Panc1 (cell line): ENCODE data around the gene PROSER3.

ENCODE experiments used
- POLR2AphosphoS5 ChIP-seq: IDR thresholded peaks from 2 replicates; pipeline ENCODE4 v1.6.1; 2012; ENCODE audit warnings: mild to moderate bottlenecking, low read depth, low read length, moderate library complexity
- SIN3A ChIP-seq: IDR thresholded peaks from 2 replicates; pipeline ENCODE4 v1.6.1; 2012; ENCODE audit warnings: low read depth, mild to moderate bottlenecking, low read length, moderate library complexity, borderline replicate concordance; ENCODE audit not compliant: insufficient read depth
- TF ChIP-seq, protein P1 (sequence below): fragments of 450-650 bp; IDR thresholded peaks from 2 replicates; pipeline ENCODE4 v1.5.1; 2017; ENCODE audit warnings: mild to moderate bottlenecking
- TF ChIP-seq, protein P2 (sequence below), 2 experiments: IDR thresholded peaks; 2 replicates each; pipeline ENCODE4 v1.6.1; 2011 to 2012; ENCODE audit warnings: low read depth in 2 of 2, control low read depth in 1 of 2, low read length in 1 of 2, mild to moderate bottlenecking in 1 of 2, moderate library complexity in 1 of 2; ENCODE audit not compliant: insufficient read depth in 1 of 2

- TF ChIP-seq, protein P1, sequence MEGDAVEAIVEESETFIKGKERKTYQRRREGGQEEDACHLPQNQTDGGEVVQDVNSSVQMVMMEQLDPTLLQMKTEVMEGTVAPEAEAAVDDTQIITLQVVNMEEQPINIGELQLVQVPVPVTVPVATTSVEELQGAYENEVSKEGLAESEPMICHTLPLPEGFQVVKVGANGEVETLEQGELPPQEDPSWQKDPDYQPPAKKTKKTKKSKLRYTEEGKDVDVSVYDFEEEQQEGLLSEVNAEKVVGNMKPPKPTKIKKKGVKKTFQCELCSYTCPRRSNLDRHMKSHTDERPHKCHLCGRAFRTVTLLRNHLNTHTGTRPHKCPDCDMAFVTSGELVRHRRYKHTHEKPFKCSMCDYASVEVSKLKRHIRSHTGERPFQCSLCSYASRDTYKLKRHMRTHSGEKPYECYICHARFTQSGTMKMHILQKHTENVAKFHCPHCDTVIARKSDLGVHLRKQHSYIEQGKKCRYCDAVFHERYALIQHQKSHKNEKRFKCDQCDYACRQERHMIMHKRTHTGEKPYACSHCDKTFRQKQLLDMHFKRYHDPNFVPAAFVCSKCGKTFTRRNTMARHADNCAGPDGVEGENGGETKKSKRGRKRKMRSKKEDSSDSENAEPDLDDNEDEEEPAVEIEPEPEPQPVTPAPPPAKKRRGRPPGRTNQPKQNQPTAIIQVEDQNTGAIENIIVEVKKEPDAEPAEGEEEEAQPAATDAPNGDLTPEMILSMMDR: no peak
- TF ChIP-seq, protein P2, sequence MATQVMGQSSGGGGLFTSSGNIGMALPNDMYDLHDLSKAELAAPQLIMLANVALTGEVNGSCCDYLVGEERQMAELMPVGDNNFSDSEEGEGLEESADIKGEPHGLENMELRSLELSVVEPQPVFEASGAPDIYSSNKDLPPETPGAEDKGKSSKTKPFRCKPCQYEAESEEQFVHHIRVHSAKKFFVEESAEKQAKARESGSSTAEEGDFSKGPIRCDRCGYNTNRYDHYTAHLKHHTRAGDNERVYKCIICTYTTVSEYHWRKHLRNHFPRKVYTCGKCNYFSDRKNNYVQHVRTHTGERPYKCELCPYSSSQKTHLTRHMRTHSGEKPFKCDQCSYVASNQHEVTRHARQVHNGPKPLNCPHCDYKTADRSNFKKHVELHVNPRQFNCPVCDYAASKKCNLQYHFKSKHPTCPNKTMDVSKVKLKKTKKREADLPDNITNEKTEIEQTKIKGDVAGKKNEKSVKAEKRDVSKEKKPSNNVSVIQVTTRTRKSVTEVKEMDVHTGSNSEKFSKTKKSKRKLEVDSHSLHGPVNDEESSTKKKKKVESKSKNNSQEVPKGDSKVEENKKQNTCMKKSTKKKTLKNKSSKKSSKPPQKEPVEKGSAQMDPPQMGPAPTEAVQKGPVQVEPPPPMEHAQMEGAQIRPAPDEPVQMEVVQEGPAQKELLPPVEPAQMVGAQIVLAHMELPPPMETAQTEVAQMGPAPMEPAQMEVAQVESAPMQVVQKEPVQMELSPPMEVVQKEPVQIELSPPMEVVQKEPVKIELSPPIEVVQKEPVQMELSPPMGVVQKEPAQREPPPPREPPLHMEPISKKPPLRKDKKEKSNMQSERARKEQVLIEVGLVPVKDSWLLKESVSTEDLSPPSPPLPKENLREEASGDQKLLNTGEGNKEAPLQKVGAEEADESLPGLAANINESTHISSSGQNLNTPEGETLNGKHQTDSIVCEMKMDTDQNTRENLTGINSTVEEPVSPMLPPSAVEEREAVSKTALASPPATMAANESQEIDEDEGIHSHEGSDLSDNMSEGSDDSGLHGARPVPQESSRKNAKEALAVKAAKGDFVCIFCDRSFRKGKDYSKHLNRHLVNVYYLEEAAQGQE (IDR thresholded peaks at IDR 0.05; ENCODE audit: insufficient read depth in 1 of 2, low read depth in 2 of 2, low read length in 1 of 2): no peak
- TF ChIP-seq POLR2AphosphoS5 (no peak), SIN3A (no peak)
Observed at GRCh38 chr19:35780058-35780457, 22.1 kb downstream of the PROSER3 start.
